CD14-positive monocyte (primary cell): ENCODE results near the gene IGF2BP3. TPM values are rescaled to one million over a fixed set of nuclear protein-coding genes. Genes with fewer than 3 reads are reported as not detected.

ENCODE experiments used
- DNase-seq, 3 donors: peaks; one replicate each; pipeline ENCODE4 v3.0.0-alpha.2; 2011 to 2022
- H2AFZ ChIP-seq: 2 replicates; pipeline ENCODE4 v1.6.0; 2012; ENCODE audit warnings: mild to moderate bottlenecking, low read depth, low read length, inconsistent platforms; ENCODE audit not compliant: insufficient read depth, poor library complexity, severe bottlenecking
- H3K27ac ChIP-seq, 2 donors: 1 replicate in 1 of 2; 2 replicates in 1 of 2; pipeline ENCODE4 v1.5.1; 2012 to 2013; ENCODE audit warnings: low read length in 2 of 2, control low read depth in 1 of 2, inconsistent platforms in 1 of 2, low read depth in 1 of 2, mild to moderate bottlenecking in 1 of 2
- H3K27me3 ChIP-seq, 2 donors: one replicate each; pipeline versions ENCODE4 v1.6.0 to v1.6.1; 2011 to 2013; ENCODE audit warnings: low read length in 2 of 2; ENCODE audit not compliant: control insufficient read depth in 2 of 2, insufficient read depth in 2 of 2
- H3K36me3 ChIP-seq, 2 donors: replicated peaks in 1 of 2; 1 replicate in 1 of 2; 2 replicates in 1 of 2; pipeline versions ENCODE4 v1.5.1 to v1.6.1; 2012 to 2013; ENCODE audit warnings: low read length in 2 of 2, control low read depth in 1 of 2, inconsistent platforms in 1 of 2, mild to moderate bottlenecking in 1 of 2; ENCODE audit not compliant: insufficient read depth in 2 of 2, control insufficient read depth in 1 of 2
- H3K4me1 ChIP-seq, 2 donors: 1 replicate in 1 of 2; 2 replicates in 1 of 2; pipeline versions ENCODE4 v1.5.1 to v1.6.1; 2012 to 2013; ENCODE audit warnings: low read length in 2 of 2, control low read depth in 1 of 2, inconsistent platforms in 1 of 2, mild to moderate bottlenecking in 1 of 2, moderate library complexity in 1 of 2; ENCODE audit not compliant: insufficient read depth in 2 of 2, control insufficient read depth in 1 of 2
- H3K4me2 ChIP-seq: replicated peaks from 2 replicates; pipeline ENCODE3; 2012; ENCODE audit warnings: low read length, moderate library complexity, mild to moderate bottlenecking; ENCODE audit not compliant: poor library complexity, severe bottlenecking; ENCODE audit errors: extremely low read depth
- H3K4me3 ChIP-seq, 3 experiments: fragments of 200-600 bp in 1 of 3; sonication (generic) in 1 of 3; replicated peaks in 1 of 3; 1 replicate in 2 of 3; 2 replicates in 1 of 3; pipeline ENCODE4 v1.5.1; 2011 to 2013; ENCODE audit warnings: low read length in 3 of 3, mild to moderate bottlenecking in 3 of 3, control low read depth in 2 of 3, low read depth in 2 of 3, inconsistent platforms in 1 of 3, moderate library complexity in 1 of 3
- H3K79me2 ChIP-seq: 2 replicates; pipeline ENCODE4 v1.6.0; 2012; ENCODE audit warnings: mild to moderate bottlenecking, control low read depth, inconsistent platforms, low read length, moderate library complexity; ENCODE audit not compliant: insufficient read depth
- H3K9ac ChIP-seq: 2 replicates; pipeline ENCODE4 v1.6.0; 2017; ENCODE audit warnings: low read length, mild to moderate bottlenecking; ENCODE audit not compliant: insufficient read depth, poor library complexity, severe bottlenecking
- H3K9me3 ChIP-seq, 2 donors: replicated peaks in 1 of 2; 1 replicate in 1 of 2; 2 replicates in 1 of 2; pipeline versions ENCODE4 v1.5.1 to v1.6.1; 2012 to 2013; ENCODE audit warnings: low read length in 2 of 2, control low read depth in 1 of 2; ENCODE audit not compliant: control insufficient read depth in 1 of 2, insufficient read depth in 1 of 2
- H4K20me1 ChIP-seq: 2 replicates; pipeline ENCODE4 v1.6.0; 2012; ENCODE audit warnings: mild to moderate bottlenecking, low read length, control low read depth, moderate library complexity; ENCODE audit not compliant: insufficient read depth
- H3K27ac Mint-ChIP-seq, 7 donors: one replicate each; pipeline ENCODE4 v1.8.0; 2020; ENCODE audit warnings: mild to moderate bottlenecking in 7 of 7, mixed read lengths in 7 of 7, moderate library complexity in 6 of 7, inconsistent platforms in 2 of 7
- H3K27me3 Mint-ChIP-seq, 3 donors: one replicate each; pipeline ENCODE4 v1.8.0; 2021 to 2022; ENCODE audit warnings: low read depth in 3 of 3, mild to moderate bottlenecking in 3 of 3, mixed read lengths in 3 of 3, moderate library complexity in 3 of 3, inconsistent platforms in 1 of 3
- H3K36me3 Mint-ChIP-seq, 2 donors: one replicate each; pipeline ENCODE4 v1.8.0; 2020; ENCODE audit warnings: mixed read lengths in 2 of 2, inconsistent platforms in 1 of 2, mild to moderate bottlenecking in 1 of 2
- H3K4me1 Mint-ChIP-seq: one replicate; pipeline ENCODE4 v1.8.0; 2020; ENCODE audit warnings: mild to moderate bottlenecking, mixed read lengths
- H3K4me3 Mint-ChIP-seq, 2 donors: one replicate each; pipeline ENCODE4 v1.8.0; 2020; ENCODE audit warnings: mild to moderate bottlenecking in 2 of 2, mixed read lengths in 2 of 2, moderate library complexity in 1 of 2
- H3K9me3 Mint-ChIP-seq, 7 donors: one replicate each; pipeline ENCODE4 v1.8.0; 2020 to 2022; ENCODE audit warnings: mixed read lengths in 7 of 7, mild to moderate bottlenecking in 6 of 7, moderate library complexity in 6 of 7, inconsistent platforms in 2 of 7
- WGBS: methylation state at CpG from one replicate; pipeline ENCODE4 v1.1.5; 2013; ENCODE audit warnings: missing lambda C conversion rate; ENCODE audit not compliant: insufficient coverage; 5-methylcytosine and 5-hydroxymethylcytosine counted together
- intact Hi-C, 2 donors: fragments of 100-400 bp; cut with micrococcal nuclease; formaldehyde crosslinking; loops; one replicate each; pipeline versions ENCODE4 v1.15.0 to v1.15.1; 2023
- polyA plus RNA-seq, 3 donors: library from polyadenylated mRNA; depleted of rRNA in 1 of 3; unstranded in 2 of 3; stranded (reverse) in 1 of 3; fragments of 300-500 nt in 2 of 3; fragments of >200 nt in 1 of 3; fragmentation: Illumina TruSeq in 2 of 3; gene quantifications; 1 replicate in 2 of 3; 2 replicates in 1 of 3; pipeline ENCODE4 v1.2.3, GENCODE V29; 2012 to 2021
- TF ChIP-seq, protein P1 (sequence below): fragments of 200-600 bp; IDR thresholded peaks from one replicate; pipeline ENCODE4 v1.8.0; 2022; ENCODE audit warnings: antibody characterized with exemption, mild to moderate bottlenecking

The IGF2BP3 gene
- polyA plus RNA-seq, 3 donors: 0.60 to 5.3 (median 3.2) TPM

GRCh38 chr7:23283086-23283485, 187.2 kb downstream of the IGF2BP3 start:
- no peak overlapping the region for H2AFZ ChIP-seq
- WGBS: 100% methylated on average over 1 of the region's 4 CpGs

DNA sequence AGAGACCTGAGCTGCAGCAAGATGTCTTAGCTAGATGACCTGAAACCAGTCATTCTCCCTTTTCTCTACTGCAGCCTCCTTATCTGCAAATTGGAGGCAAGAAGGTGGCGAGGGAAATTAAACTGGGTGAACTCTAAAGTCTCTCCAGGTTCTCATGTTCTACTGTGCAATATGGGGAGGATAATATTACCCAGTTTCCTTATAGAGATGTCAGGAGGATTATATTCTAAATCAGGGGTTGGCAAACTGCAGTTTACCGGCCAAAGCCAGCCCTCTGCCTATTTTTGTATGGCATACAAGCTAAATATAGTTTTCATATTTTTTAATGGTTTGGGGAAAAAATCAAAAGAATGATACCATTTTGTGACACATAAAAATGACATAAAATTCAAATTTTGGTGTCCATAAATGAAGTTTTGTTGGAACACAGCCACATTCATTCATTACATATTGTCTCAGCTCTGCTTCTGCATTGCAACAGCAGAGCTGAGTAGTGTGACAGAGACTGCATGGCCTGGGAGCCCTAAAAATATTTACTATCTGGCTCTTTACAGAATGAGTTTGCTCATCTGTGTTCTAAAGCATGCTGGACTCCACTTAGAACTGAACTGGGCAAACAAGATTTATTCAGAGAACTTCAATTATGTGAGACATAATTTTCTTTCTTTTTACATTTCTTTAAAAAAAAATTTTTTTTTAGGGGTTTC, 190.3 kb downstream of the IGF2BP3 start:
- H3K9me3 ChIP-seq: no peaks in the 10 kb centered on the region
- no peak overlapping the region for H3K9ac ChIP-seq
- DNase-seq: no peak
- H3K36me3 ChIP-seq: no peaks in the 10 kb centered on the region
- Mint-ChIP-seq H3K9me3 (no peaks in the 10 kb centered on the region), H3K4me3 (no peak overlapping the region), H3K27me3 (peaks cover 0 to 3% (median 0%) of the 10 kb centered on the region in 3 donors), H3K36me3 (no peaks in the 10 kb centered on the region), H3K27ac (no peak overlapping the region), H3K4me1 (no peaks in the 10 kb centered on the region)
- H3K79me2 ChIP-seq: no peaks in the 10 kb centered on the region
- H3K4me1 ChIP-seq: no peaks in the 10 kb centered on the region
- H3K27me3 ChIP-seq: no peaks in the 10 kb centered on the region
- TF ChIP-seq, protein P1, sequence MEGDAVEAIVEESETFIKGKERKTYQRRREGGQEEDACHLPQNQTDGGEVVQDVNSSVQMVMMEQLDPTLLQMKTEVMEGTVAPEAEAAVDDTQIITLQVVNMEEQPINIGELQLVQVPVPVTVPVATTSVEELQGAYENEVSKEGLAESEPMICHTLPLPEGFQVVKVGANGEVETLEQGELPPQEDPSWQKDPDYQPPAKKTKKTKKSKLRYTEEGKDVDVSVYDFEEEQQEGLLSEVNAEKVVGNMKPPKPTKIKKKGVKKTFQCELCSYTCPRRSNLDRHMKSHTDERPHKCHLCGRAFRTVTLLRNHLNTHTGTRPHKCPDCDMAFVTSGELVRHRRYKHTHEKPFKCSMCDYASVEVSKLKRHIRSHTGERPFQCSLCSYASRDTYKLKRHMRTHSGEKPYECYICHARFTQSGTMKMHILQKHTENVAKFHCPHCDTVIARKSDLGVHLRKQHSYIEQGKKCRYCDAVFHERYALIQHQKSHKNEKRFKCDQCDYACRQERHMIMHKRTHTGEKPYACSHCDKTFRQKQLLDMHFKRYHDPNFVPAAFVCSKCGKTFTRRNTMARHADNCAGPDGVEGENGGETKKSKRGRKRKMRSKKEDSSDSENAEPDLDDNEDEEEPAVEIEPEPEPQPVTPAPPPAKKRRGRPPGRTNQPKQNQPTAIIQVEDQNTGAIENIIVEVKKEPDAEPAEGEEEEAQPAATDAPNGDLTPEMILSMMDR: no peak
- H3K4me3 ChIP-seq: no peak overlapping the region
- H2AFZ ChIP-seq: no peak overlapping the region
- intact Hi-C loops: loop anchor here in 1 of 2 donors (10.0 kb wide), 1 partner anchor 435 kb away; the partner anchor contains the start of gene STK31
- H4K20me1 ChIP-seq: no peaks in the 10 kb centered on the region
- no peak overlapping the region for H3K4me2 ChIP-seq
- WGBS: no CpG with 5 or more reads among the region's 2 CpGs
- H3K27ac ChIP-seq: no peak overlapping the region

More at GRCh38 chr7:23283086-23283485, 187.2 kb downstream of the IGF2BP3 start:
- Histone ChIP-seq H3K9me3 (peaks cover 5 to 21% of the 10 kb centered on the region in 2 donors), H3K27me3 (no peaks in the 10 kb centered on the region), H3K36me3 (no peaks in the 10 kb centered on the region), H3K4me1 (peaks cover 4 to 7% of the 10 kb centered on the region in 2 donors), H3K4me2 (no peak overlapping the region), H3K9ac (no peak overlapping the region), H4K20me1 (no peaks in the 10 kb centered on the region), H3K4me3 (no peak overlapping the region), H3K27ac (no peak overlapping the region), H3K79me2 (no peaks in the 10 kb centered on the region)
- H3K9me3 Mint-ChIP-seq: peaks cover 0 to 17% (median 9%) of the 10 kb centered on the region in 7 donors
- TF ChIP-seq, protein P1: no peak
- H3K27ac Mint-ChIP-seq: no peak overlapping the region
- H3K4me1 Mint-ChIP-seq: peaks cover 7% of the 10 kb centered on the region
- no peaks in the 10 kb centered on the region for H3K36me3 Mint-ChIP-seq
- intact Hi-C loops: no loop called here
- H3K4me3 Mint-ChIP-seq: no peak overlapping the region
- H3K27me3 Mint-ChIP-seq: peaks cover 0 to 3% (median 0%) of the 10 kb centered on the region in 3 donors
- DNase-seq: no peak
